Ectodermal cell (in vitro differentiated cells): ENCODE data around the gene CRY2.

Experiments used
- H3K27ac ChIP-seq: 2 replicates; pipeline ENCODE4 v1.7.0; 2013; ENCODE audit warnings: mild to moderate bottlenecking, low read depth, low read length; ENCODE audit not compliant: insufficient read depth, poor library complexity, severe bottlenecking
- H3K27me3 ChIP-seq: 2 replicates; pipeline ENCODE4 v1.7.0; 2013; ENCODE audit warnings: mild to moderate bottlenecking, low read length; ENCODE audit not compliant: insufficient read depth, control insufficient read depth, poor library complexity, severe bottlenecking
- H3K36me3 ChIP-seq: one replicate; pipeline ENCODE4 v1.7.0; 2013; ENCODE audit warnings: low read length; ENCODE audit not compliant: control insufficient read depth, insufficient read depth
- H3K4me1 ChIP-seq: one replicate; pipeline ENCODE4 v1.7.0; 2013; ENCODE audit warnings: low read length; ENCODE audit not compliant: control insufficient read depth, insufficient read depth
- H3K4me3 ChIP-seq: 2 replicates; pipeline ENCODE4 v1.7.0; 2013; ENCODE audit warnings: low read depth, low read length, control low read depth; ENCODE audit not compliant: insufficient read depth
- H3K9me3 ChIP-seq: 2 replicates; pipeline ENCODE4 v1.7.0; 2013; ENCODE audit warnings: mild to moderate bottlenecking, low read length, moderate library complexity; ENCODE audit not compliant: control insufficient read depth
- WGBS, 2 experiments: methylation state at CpG; one replicate each; pipeline ENCODE4 v1.1.7; 2013; ENCODE audit warnings: missing lambda C conversion rate in 2 of 2; 5-methylcytosine and 5-hydroxymethylcytosine counted together

Gene CRY2

DNA sequence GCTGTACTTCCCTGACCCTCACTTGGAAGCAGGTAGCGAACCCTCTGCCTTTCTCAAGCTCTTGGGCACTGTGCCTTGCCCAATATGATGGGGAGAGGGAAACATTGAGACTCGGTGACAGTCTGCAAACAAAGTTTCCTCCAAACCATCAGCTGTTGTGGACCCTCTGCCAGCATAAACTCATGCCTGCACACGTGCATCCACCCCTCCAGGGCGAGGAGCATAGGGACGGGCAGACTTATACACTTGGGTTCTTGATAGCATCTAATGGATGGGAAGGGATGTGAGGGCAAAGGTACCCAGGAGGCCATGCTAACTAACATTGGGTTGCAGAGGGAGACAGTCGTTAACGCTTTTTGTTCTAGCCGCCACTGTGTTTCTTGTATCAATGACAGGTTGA, 29.9 kb downstream of the CRY2 start:
- WGBS, 2 experiments = 92 to 95% methylated on average over 8 of the region's 8 CpGs
- H3K4me3 ChIP-seq = no peak overlapping the region
- H3K36me3 ChIP-seq = no peaks in the 10 kb centered on the region
- H3K27me3 ChIP-seq = no peaks in the 10 kb centered on the region
- no peaks in the 10 kb centered on the region for H3K9me3 ChIP-seq
- peaks cover 10% of the 10 kb centered on the region for H3K4me1 ChIP-seq
- no peak overlapping the region for H3K27ac ChIP-seq

DNA sequence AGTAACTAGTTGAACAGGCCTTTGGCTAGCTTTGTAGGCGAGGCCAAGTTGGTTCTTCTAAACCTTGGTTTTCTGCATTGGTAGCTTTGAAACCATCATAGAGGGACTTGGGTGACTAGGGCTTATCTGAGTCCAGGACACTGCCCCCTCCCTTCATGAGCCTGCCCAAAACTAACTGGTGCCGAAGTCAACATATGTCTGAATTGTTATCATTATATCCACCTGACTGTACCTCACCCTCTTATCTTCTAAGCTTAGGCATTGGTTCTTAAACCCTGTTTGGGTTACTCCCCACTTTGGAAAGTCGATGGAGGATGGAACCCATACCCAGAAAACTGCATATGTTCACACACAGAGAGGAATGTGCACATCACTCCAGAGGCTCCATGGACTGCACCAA, 30.6 kb downstream of the CRY2 start:
- Histone ChIP-seq H3K27ac (no peak overlapping the region), H3K4me3 (no peak overlapping the region), H3K27me3 (no peaks in the 10 kb centered on the region), H3K36me3 (no peaks in the 10 kb centered on the region), H3K9me3 (no peaks in the 10 kb centered on the region), H3K4me1 (peaks cover 10% of the 10 kb centered on the region)
- 94 to 97% methylated on average over 3 of the region's 3 CpGs for WGBS, 2 experiments

DNA sequence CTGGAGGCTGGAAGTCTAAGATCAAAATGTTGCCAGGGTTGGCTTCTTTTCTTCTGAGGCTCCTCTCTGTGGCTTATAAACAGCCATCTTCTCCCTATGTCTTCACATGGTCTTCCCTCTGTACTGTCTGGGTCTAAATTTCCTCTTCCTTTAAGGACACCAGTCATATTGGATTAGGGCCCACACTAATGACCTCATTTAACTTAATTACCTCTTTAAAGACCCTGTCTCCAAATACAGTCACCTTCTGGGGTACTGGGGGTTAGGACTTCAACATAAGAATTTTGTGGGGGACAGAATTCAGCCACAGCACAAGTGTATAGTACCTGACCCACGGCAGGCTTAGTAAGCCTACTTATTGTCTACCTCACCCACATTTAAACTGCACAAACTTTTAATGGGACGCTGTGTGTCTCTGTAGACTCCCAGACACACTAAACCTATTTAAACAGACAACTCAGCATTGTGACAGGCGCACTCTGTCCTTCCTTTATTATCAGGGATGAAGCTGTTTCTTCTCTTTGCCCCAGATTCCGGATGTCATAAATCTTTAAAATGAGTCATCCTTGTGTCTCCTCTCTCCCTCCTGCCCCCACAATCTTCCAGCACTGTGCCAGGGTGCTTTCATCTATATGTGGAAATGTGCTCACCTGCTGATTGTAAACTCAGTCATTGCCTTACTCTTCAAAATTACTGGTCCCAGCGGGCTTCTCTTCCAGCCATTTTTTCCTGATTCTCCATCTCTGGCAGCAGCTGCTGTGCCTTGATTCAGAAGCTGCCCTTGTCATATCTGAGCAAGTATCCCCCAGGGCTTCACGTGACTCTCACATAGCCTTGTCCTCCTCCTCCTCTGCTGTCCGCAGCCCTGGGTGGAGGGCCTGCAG, 32.8 kb downstream of the CRY2 start:
- H3K36me3 ChIP-seq = no peaks in the 10 kb centered on the region
- H3K27me3 ChIP-seq = peaks cover 2% of the 10 kb centered on the region
- 90 to 95% methylated on average over 7 of the region's 7 CpGs for WGBS, 2 experiments
- H3K4me1 ChIP-seq = peaks cover 13% of the 10 kb centered on the region
- no peak overlapping the region for H3K4me3 ChIP-seq
- H3K9me3 ChIP-seq = no peaks in the 10 kb centered on the region
- H3K27ac ChIP-seq = no peak overlapping the region

DNA sequence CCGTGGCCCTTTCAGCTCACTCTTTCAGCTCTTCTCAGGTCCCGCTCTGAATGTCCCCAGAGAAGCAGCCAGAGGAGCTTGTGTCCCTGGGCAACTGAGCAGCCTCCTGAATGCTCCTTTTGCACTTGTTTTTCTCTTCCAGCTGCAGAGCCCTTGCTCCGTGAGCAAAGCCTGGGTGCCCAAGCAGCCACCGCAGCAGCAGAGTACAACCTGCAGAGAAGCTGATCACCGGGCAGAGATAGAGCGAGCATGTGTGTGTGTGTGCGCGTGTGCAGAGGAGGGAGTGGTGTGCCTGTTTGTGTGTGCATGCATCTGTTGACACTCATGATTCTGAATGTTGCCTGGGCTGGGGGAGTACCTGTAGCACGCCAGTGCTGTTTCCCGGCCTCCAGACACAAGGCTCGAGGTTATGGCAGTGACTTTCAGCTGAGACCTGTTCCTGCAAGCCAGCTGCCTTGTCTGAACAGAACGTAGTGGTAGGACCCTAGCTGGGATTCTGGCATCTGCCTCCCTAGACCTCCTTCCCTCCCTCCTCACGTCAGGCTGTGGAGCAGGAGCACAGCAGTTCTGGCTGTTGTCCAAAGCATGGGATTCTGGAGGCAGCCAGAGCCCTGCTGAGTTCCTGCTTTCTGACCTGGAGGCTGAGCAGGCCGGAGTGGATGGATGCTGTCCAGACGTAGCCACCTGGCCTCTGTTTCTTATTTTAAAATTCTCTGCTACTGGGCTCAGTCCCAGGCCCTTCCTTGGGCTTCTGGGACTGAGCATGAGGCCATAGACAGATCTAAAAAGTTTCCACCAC, 33.7 kb downstream of the CRY2 start:
- WGBS, 2 experiments = 95% methylated on average over 15 of the region's 15 CpGs
- H3K9me3 ChIP-seq = no peaks in the 10 kb centered on the region
- peaks cover 14% of the 10 kb centered on the region for H3K4me1 ChIP-seq
- peaks cover 8% of the 10 kb centered on the region for H3K27me3 ChIP-seq
- H3K27ac ChIP-seq = no peak overlapping the region
- no peak overlapping the region for H3K4me3 ChIP-seq
- no peaks in the 10 kb centered on the region for H3K36me3 ChIP-seq

DNA sequence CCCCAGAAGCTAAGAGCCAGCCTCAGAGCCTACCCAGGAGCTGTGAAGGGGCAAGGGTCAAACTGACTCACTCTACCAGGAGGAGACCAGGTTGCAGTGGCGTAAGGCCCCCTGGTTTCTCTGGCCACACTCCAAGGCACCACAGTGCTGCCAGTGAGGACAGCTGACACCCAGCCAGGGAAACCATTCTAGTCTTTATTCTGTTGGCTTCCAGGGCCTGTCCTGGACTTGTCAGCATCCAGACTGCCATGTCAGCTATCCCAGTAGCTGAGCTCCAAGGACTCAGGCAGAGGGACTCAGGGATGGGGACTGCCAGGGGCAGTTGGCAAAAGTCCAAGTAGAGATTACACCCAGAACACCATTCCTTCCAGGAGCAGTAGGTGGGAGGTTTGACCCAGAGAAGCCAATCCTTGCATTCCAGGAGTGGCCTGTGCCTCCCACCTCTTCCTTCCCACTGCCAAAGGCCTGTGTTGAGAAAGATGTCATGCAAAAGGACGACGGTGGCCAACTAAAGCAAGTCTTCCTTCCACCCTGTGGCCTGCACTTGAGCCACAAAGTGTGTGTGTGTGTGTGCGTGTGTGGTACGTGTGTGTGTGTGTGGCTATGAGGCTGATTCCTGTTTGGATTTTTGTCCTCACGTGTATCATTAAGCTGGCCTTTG, 34.6 kb downstream of the CRY2 start:
- no peaks in the 10 kb centered on the region for H3K36me3 ChIP-seq
- 87 to 91% methylated on average over 6 of the region's 6 CpGs for WGBS, 2 experiments
- no peak overlapping the region for H3K4me3 ChIP-seq
- H3K4me1 ChIP-seq = peaks cover 5% of the 10 kb centered on the region
- H3K27ac ChIP-seq = no peak overlapping the region
- peaks cover 16% of the 10 kb centered on the region for H3K27me3 ChIP-seq
- no peaks in the 10 kb centered on the region for H3K9me3 ChIP-seq

DNA sequence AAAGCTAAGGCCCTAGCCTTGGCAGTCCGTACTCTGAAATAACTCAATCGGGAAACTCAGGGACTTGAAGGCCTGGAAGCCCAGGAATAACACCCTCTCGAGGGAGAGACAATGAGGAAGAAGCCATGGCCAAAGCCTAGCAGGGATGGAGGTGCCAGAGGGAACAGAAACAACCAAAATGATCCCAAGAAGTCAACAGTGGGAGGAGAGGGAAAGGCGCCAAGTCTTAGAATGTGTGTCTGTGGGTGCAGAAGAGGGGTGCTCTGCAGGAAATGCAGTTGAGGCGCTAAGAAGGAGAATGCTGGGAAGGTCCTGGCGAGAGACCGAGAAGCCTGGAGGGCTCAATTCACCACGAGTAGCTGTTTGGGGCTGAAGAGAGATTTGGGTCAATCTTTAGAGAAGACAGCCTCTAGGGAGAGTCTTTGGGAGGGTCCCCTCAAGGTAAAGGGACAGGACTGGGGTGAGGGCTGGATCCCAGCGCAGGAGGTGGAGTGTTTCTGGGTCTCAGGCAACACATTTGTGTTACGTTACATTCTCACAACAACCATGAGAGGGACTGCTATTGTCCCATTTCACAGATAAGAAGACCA, 37.4 kb downstream of the CRY2 start:
- no peak overlapping the region for H3K27ac ChIP-seq
- H3K27me3 ChIP-seq = peaks cover 18% of the 10 kb centered on the region
- peaks cover 5% of the 10 kb centered on the region for H3K4me1 ChIP-seq
- H3K4me3 ChIP-seq = peak overlapping the region; percentile 22
- no peaks in the 10 kb centered on the region for H3K36me3 ChIP-seq
- WGBS, 2 experiments = 91 to 92% methylated on average over 10 of the region's 10 CpGs
- no peaks in the 10 kb centered on the region for H3K9me3 ChIP-seq

DNA sequence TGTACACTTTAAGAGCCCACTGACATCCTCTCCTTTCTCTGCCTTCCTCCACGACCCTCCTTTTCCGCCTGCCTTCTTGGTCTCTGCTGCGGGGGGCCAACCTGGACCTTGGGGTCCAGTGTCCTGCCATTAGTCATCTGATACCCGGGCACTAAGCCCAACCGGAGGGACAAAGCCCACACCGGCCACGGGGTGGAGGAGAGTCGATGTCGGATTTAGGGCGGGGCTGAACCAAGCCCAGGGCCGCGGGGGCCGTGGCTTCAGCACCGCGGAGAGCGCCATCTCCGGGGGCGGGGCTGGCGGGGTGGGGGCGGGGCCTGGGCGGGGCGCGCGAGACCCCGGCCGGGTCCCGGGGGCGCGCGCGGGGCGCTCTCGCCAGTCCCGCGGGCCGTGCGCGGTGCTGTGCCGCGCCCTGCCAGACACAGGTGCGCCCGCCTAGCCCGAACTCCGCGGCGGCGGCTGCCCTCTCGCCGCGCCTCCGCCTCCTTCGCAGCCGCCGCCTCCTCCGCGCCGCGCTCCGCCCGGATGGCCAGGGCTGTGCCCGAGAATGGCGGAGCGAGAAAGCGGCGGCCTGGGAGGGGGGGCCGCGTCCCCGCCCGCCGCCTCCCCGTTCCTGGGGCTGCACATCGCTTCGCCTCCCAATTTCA, 38.1 kb downstream of the CRY2 start, which contains the start of gene MAPK8IP1:
MAPK8IP1 (plus strand) TSS at position 378 of the 647 bp plus-strand sequence; CDS start at position 548, 170 bp downstream.
- WGBS, 2 experiments = 1% methylated on average over 73 of the region's 73 CpGs
- Histone ChIP-seq H3K9me3 (no peaks in the 10 kb centered on the region), H3K36me3 (no peaks in the 10 kb centered on the region), H3K27me3 (peaks cover 18% of the 10 kb centered on the region), H3K4me1 (peaks cover 5% of the 10 kb centered on the region), H3K4me3 (peak within 1 kb of the TSS; percentile 63), H3K27ac (no peak within 1 kb of the TSS)

DNA sequence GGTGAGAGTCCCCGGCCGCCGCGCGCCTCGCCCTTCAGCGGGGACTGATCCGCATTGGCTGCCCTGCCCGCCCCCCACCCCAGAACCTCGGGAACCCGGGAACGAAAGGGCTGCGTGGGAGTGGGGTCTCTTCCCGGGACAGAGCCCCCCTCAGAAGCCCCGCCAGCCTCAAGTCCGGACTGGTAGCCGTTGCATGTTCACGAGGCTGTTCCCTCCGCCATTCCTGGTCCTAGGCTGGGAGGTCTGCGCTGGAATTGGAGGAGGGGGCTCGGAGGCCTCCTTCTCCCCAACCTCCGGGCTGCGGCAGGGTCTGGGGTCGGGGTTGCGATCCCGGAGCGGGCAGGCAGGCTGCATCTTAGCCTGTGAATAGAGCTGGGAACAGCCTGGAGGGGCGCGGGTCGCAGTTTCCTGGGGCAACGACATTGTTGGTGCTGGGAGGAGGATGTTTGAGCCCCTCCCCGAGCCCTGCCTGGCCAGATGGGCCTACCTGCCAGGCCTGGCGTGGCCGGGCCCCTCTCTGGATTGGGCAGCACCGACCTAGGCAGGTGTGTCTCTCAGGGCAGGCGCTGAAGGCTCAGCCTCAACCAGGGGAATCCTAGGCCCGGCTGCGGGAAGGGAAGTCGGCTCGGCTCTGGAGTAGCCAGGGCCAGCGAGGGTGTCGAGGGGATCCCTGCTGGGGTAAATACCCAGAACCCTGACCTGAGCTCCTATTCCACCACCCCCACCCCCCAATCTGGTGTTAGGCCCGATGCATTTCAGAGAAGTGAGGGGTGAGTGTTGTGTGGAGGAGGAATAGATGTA, 38.8 kb downstream of the CRY2 start:
- Histone ChIP-seq H3K27ac (no peak overlapping the region), H3K4me1 (peaks cover 5% of the 10 kb centered on the region), H3K27me3 (peaks cover 18% of the 10 kb centered on the region), H3K9me3 (no peaks in the 10 kb centered on the region), H3K4me3 (peak overlapping the region; percentile 63), H3K36me3 (no peaks in the 10 kb centered on the region)
- WGBS, 2 experiments = 11% methylated on average over 42 of the region's 43 CpGs
